Hepatocyte (in vitro differentiated cells): ENCODE measurements around the gene PTGES2. TPM values are rescaled to one million over a fixed set of nuclear protein-coding genes. Genes with fewer than 3 reads are reported as not detected.

Experiments used
- DNase-seq: peaks from one replicate; pipeline ENCODE4 v3.0.0-alpha.2; 2016; ENCODE audit warnings: low spot score
- H2AFZ ChIP-seq: fragments of 200-600 bp; sonication (generic); 2 replicates; pipeline ENCODE4 v1.6.0; 2016; ENCODE audit warnings: antibody characterized with exemption, mild to moderate bottlenecking
- H3K27ac ChIP-seq: fragments of 200-600 bp; sonication (generic); 2 replicates; pipeline ENCODE4 v1.5.1; 2016; ENCODE audit warnings: mild to moderate bottlenecking
- H3K27me3 ChIP-seq: fragments of 200-600 bp; sonication (generic); 2 replicates; pipeline ENCODE4 v1.6.1; 2016
- H3K36me3 ChIP-seq: fragments of 200-600 bp; sonication (generic); replicated peaks from 2 replicates; pipeline ENCODE4 v1.5.1; 2016; ENCODE audit warnings: low read depth; ENCODE audit not compliant: insufficient read depth
- H3K4me1 ChIP-seq: fragments of 200-600 bp; sonication (generic); 2 replicates; pipeline ENCODE4 v1.5.1; 2016; ENCODE audit warnings: mild to moderate bottlenecking, moderate library complexity; ENCODE audit not compliant: insufficient read depth
- H3K4me2 ChIP-seq: fragments of 200-600 bp; sonication (generic); 2 replicates; pipeline ENCODE4 v1.6.0; 2016
- H3K4me3 ChIP-seq: fragments of 200-600 bp; sonication (generic); 2 replicates; pipeline ENCODE4 v1.5.1; 2016; ENCODE audit warnings: mild to moderate bottlenecking
- H3K79me2 ChIP-seq: fragments of 200-600 bp; sonication (generic); 2 replicates; pipeline ENCODE4 v1.6.0; 2017; ENCODE audit warnings: mild to moderate bottlenecking
- H3K9me2 ChIP-seq: fragments of 200-600 bp; sonication (generic); replicated peaks from 2 replicates; pipeline ENCODE4 v1.6.0; 2017; ENCODE audit warnings: mild to moderate bottlenecking; ENCODE audit not compliant: insufficient read depth
- H3K9me3 ChIP-seq: fragments of 200-600 bp; sonication (generic); 2 replicates; pipeline ENCODE4 v1.5.1; 2016; ENCODE audit warnings: low read depth, mild to moderate bottlenecking
- H4K20me1 ChIP-seq: fragments of 200-600 bp; sonication (generic); 2 replicates; pipeline ENCODE4 v1.6.0; 2016; ENCODE audit warnings: mild to moderate bottlenecking; ENCODE audit not compliant: insufficient read depth, poor library complexity, severe bottlenecking
- CTCF ChIP-seq: fragments of 200-600 bp; sonication (generic); IDR thresholded peaks from 2 replicates; pipeline ENCODE4 v1.5.1; 2016; ENCODE audit warnings: antibody characterized with exemption, mild to moderate bottlenecking; ENCODE audit not compliant: poor library complexity
- EZH2 ChIP-seq: fragments of 200-600 bp; sonication (generic); IDR thresholded peaks from 2 replicates; pipeline ENCODE4 v1.6.1; 2016; ENCODE audit warnings: antibody characterized with exemption, mild to moderate bottlenecking, borderline replicate concordance
- EZH2phosphoT487 ChIP-seq: fragments of 200-600 bp; sonication (generic); IDR thresholded peaks from one replicate; pipeline ENCODE4 v1.6.1; 2018; ENCODE audit warnings: antibody characterized with exemption, mild to moderate bottlenecking, low read depth, moderate library complexity; ENCODE audit not compliant: unreplicated experiment, severe bottlenecking
- WGBS: methylation state at CpG from one replicate; pipeline ENCODE4 v1.1.6; 2016; ENCODE audit warnings: low lambda C conversion rate; ENCODE audit errors: missing lambda C conversion rate; 5-methylcytosine and 5-hydroxymethylcytosine counted together
- polyA plus RNA-seq: library from polyadenylated mRNA; unstranded; fragments of >200 nt; fragmentation: Nextera tagmentation; extraction: Ambion mirVana; gene quantifications from 2 replicates; pipeline ENCODE4 v1.2.1, GENCODE V29; 2016
- total RNA-seq: library from RNA; depleted of rRNA; stranded (reverse); fragments of >200 nt; gene quantifications from 2 replicates; pipeline ENCODE4 v1.2.3, GENCODE V29; 2014

The PTGES2 gene
- total and polyA plus RNA-seq, 2 experiments from 2014 or later = 29.4 to 68.1 TPM

GRCh38 chr9:128078504-128079434 is 48.8 kb downstream of the PTGES2 start:
- no peaks in the 10 kb centered on the region for H3K9me3 ChIP-seq
- H3K4me2 ChIP-seq = peak overlapping the region; percentile 63
- no peak overlapping the region for H3K4me3 ChIP-seq
- no peak overlapping the region for H2AFZ ChIP-seq
- no peaks in the 10 kb centered on the region for H3K9me2 ChIP-seq
- no peaks in the 10 kb centered on the region for H3K36me3 ChIP-seq
- no peaks in the 10 kb centered on the region for H4K20me1 ChIP-seq
- H3K27me3 ChIP-seq = no peaks in the 10 kb centered on the region
- H3K4me1 ChIP-seq = peaks cover 50% of the 10 kb centered on the region
- peak; percentile 79 for DNase-seq
- peak overlapping the region; percentile 88 for H3K27ac ChIP-seq
- peaks cover 60% of the 10 kb centered on the region for H3K79me2 ChIP-seq
- WGBS = 41% methylated on average over 11 of the region's 11 CpGs
- TF ChIP-seq EZH2 (no peak), CTCF (no peak), EZH2phosphoT487 (no peak)

DNA sequence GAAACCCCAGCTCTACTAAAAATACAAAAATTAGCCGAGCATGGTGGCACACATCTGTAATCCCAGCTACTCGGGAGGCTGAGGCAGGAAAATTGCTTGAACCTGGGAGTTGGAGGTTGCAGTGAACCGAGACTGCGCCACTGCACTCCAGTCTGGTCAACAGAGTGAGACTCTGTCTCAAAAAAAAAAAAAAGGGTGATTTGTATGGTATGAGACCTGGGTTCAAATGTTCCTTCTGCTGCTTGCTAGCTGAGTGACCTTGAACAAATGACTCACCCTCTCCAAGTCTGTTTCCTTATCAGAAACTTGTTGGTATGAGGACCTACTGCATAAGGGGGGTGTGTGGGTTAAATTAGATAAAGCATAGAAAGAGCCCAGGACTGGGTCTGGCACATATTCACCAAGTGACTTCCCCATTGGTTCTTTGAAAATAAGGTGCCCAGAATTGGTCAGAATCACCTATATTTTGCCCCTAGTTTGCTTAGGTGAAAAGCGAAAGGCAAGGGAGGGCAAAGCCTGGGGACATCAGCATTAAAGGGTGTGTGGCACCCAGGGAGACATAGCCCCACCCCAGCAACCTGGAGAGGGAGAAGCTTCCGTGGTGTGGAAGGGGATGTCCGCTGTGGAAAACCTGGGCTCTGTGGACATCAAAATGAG is 49.6 kb downstream of the PTGES2 start:
- H3K9me2 ChIP-seq = no peaks in the 10 kb centered on the region
- H3K9me3 ChIP-seq = no peaks in the 10 kb centered on the region
- H3K27me3 ChIP-seq = no peaks in the 10 kb centered on the region
- H3K27ac ChIP-seq = peak overlapping the region; percentile 88
- peak overlapping the region; percentile 63 for H3K4me2 ChIP-seq
- H3K36me3 ChIP-seq = no peaks in the 10 kb centered on the region
- TF ChIP-seq EZH2 (no peak), CTCF (no peak), EZH2phosphoT487 (no peak)
- peaks cover 60% of the 10 kb centered on the region for H3K79me2 ChIP-seq
- no peak overlapping the region for H3K4me3 ChIP-seq
- H3K4me1 ChIP-seq = peaks cover 56% of the 10 kb centered on the region
- no peak overlapping the region for H2AFZ ChIP-seq
- DNase-seq = no peak
- H4K20me1 ChIP-seq = no peaks in the 10 kb centered on the region
- 90% methylated on average over 7 of the region's 7 CpGs for WGBS

DNA sequence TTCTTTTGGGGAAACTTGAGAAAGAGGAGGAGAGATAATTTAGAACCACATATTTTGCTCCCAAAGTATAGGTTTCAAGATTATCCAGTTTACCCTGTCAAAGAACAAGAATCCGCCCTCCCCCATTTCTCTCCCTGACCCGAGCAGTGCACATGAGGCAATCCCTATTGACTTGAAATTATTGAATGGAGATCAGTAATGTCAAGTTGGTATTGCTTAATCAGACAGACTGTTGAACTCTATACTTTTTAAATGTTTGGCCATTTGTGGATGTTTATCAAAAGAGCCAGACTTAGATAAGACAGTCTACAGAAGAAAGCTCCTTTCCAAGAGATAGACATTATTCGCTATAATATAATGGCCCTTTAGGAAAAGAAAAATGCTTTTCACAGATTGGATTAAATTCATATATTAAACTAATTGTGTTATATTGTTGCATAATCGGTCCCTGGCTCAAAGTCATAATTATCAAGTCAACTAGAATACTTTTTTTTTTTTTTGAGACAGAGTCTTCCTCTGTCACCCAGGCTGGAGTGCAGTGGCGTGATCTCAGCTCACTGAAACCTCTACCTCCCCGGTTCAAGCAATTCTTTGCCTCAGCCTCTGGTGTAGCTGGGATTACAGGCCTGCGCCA is 54.2 kb downstream of the PTGES2 start:
- no peak for TF ChIP-seq EZH2
- TF ChIP-seq CTCF = no peak
- no peak for TF ChIP-seq EZH2phosphoT487
- Histone ChIP-seq H3K4me2 (peak overlapping the region; percentile 58), H3K4me3 (no peak overlapping the region), H2AFZ (no peak overlapping the region), H4K20me1 (no peaks in the 10 kb centered on the region), H3K4me1 (peaks cover 43% of the 10 kb centered on the region), H3K27ac (peak overlapping the region; percentile 88), H3K36me3 (no peaks in the 10 kb centered on the region), H3K9me2 (no peaks in the 10 kb centered on the region), H3K79me2 (peaks cover 79% of the 10 kb centered on the region), H3K9me3 (no peaks in the 10 kb centered on the region), H3K27me3 (no peaks in the 10 kb centered on the region)
- DNase-seq = no peak
- 74% methylated on average over 7 of the region's 7 CpGs for WGBS
